Heart left ventricle (tissue), 13 donors: ENCODE measurements around the gene CMBL.

Source experiments
- POLR2A ChIP-seq, 2 donors: fragments of 450-650 bp; IDR thresholded peaks; one replicate each; pipeline ENCODE4 v1.6.1; 2017; ENCODE audit warnings: antibody characterized with exemption in 2 of 2, mild to moderate bottlenecking in 2 of 2, moderate library complexity in 2 of 2
- TF ChIP-seq, protein P1 (sequence below), 12 donors: fragments of 200-600 bp; sonication (generic) in 4 of 12; IDR thresholded peaks; one replicate each; pipeline versions ENCODE4 v1.5.0 to v1.8.0; 2018 to 2022; ENCODE audit warnings: antibody characterized with exemption in 12 of 12, mild to moderate bottlenecking in 5 of 12
- donor health status: ischemic (EF 13 %, LVEDD 7.1; RV severe dilation, severe dysfunction).
- donor health status: DM: no; HTN: yes; CAD: no.
- donor health status: DM: no; HTN: no; CAD: no.
- donor health status: ischemic (EF 25% LVEDD 6.9; RV normal size, moderate dysfunction).
- donor health status: ischemic (EF 25% LVEDD 5.7; RV mildly dilated, moderate dysfunction).
- donor health status: ischemic (EF 35%, LVEDD 5.7; RV mildly dilated, moderate dysfunction).
- donor health status: nonischemic (EF 11% LVEDD 7.7; RV severe dilation, severe dysfunction).
- donor health status: DM: yes; HTN: yes; CAD: no.
- donor health status: PGD.
- donor health status: ischemic (EF 29% LVEDD 5.4; RV normal size, mild dysfunction).
- donor health status: nonischemic (EF 23%, LVEDD 6.1; RV moderate dilation, normal function).

DNA sequence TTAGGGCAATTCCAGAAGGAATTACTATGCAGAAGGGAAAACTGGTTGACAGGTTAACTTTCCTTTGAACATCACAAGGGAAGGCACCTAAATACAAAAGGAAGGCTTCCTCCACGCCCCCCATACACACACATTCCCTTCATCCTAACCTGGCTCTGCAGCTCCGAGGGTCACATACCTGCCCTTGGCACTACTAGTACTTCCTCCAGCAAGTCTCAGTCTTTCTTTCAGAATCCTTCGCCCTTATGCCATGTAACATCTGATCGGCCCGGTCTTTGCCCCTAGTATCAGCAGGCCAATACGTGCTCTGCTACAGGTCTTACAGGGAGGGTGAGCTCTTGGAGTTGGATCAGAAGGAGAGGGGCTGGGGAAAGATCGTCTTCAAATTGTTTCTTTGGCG is 44.2 kb upstream of the CMBL start:
- TF ChIP-seq, protein P1, sequence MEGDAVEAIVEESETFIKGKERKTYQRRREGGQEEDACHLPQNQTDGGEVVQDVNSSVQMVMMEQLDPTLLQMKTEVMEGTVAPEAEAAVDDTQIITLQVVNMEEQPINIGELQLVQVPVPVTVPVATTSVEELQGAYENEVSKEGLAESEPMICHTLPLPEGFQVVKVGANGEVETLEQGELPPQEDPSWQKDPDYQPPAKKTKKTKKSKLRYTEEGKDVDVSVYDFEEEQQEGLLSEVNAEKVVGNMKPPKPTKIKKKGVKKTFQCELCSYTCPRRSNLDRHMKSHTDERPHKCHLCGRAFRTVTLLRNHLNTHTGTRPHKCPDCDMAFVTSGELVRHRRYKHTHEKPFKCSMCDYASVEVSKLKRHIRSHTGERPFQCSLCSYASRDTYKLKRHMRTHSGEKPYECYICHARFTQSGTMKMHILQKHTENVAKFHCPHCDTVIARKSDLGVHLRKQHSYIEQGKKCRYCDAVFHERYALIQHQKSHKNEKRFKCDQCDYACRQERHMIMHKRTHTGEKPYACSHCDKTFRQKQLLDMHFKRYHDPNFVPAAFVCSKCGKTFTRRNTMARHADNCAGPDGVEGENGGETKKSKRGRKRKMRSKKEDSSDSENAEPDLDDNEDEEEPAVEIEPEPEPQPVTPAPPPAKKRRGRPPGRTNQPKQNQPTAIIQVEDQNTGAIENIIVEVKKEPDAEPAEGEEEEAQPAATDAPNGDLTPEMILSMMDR (IDR thresholded peaks at IDR 0.05): no peak
- TF ChIP-seq POLR2A (IDR thresholded peaks at IDR 0.05): no peak
